ENCODE results near the gene TEAD1.
"Not testable (repeated sequence)": the region's sequence is repeated elsewhere in the genome, so short reads cannot be mapped to it uniquely, and the experiment has no call there.

Gene TEAD1

DNA sequence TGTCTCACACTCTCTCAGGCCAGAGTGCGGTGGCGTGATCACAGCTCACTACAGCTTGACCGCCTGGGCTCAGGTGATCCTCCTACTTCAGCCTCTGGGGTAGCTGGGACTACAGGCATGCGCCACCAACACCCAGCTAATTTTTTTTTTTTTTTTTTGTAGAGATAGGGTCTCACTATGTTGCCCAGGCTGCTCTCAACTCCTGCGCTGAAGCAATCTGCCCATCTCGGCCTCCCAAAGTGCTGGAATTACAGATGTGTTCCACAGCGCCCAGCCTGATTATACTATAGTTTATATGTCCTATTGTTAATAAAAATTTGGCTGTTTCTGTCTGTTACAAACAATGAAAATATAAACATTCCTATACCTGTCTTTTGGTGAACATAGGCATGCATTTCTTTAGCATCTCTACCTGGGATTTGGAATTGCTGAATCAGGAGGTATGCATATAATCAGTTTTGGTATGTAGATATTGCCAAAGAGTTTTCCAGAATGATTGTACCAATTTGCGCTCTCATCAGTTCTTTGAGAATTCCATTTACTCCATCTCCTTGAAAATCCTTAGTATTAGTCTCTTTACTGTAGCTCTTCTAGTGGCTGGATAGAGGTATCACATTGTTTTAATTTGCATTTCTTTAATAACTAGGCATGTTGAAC, 78.8 kb downstream of the TEAD1 start:
- H3K27me3 Mint-ChIP-seq, result peaks cover 32 to 33% of the 10 kb centered on the region in 2 donors
- ATAC-seq (replicated peaks) (no peak), DNase-seq (no peak)
- H3K9me3 Mint-ChIP-seq, result no peaks in the 10 kb centered on the region
- H3K4me3 Mint-ChIP-seq, result no peak overlapping the region
- no peak overlapping the region for H3K27ac Mint-ChIP-seq
- H3K4me1 Mint-ChIP-seq (ENCODE audit: low read depth in 2 of 2), result no peaks in the 10 kb centered on the region
- H3K36me3 Mint-ChIP-seq (ENCODE audit: insufficient read depth), result no peaks in the 10 kb centered on the region

DNA sequence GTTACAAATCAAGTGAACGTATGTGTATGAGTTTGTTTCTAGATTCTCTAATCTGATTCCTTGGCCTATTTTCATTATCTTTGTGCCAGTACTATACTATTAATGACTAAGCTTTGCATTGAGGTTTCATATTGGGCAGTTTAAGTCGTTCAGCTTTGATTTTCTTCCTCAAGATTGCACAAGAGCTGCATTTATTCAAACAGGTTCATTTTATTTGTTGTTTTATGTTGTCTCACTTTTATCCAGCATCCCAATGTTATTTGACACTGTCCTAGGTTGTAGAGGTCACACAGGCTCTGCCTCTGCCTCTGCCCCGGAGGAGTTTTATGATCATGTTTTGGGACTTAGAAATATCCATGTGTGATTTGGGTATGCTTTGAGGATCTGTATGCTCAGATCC, 79.8 kb downstream of the TEAD1 start:
- Mint-ChIP-seq H3K4me3 (no peak overlapping the region), H3K36me3 (ENCODE audit: insufficient read depth) (no peaks in the 10 kb centered on the region), H3K27ac (no peak overlapping the region), H3K4me1 (ENCODE audit: low read depth in 2 of 2) (no peaks in the 10 kb centered on the region), H3K9me3 (no peaks in the 10 kb centered on the region), H3K27me3 (peaks cover 23 to 27% of the 10 kb centered on the region in 2 donors)
- ATAC-seq (replicated peaks) (no peak), DNase-seq (no peak)

DNA sequence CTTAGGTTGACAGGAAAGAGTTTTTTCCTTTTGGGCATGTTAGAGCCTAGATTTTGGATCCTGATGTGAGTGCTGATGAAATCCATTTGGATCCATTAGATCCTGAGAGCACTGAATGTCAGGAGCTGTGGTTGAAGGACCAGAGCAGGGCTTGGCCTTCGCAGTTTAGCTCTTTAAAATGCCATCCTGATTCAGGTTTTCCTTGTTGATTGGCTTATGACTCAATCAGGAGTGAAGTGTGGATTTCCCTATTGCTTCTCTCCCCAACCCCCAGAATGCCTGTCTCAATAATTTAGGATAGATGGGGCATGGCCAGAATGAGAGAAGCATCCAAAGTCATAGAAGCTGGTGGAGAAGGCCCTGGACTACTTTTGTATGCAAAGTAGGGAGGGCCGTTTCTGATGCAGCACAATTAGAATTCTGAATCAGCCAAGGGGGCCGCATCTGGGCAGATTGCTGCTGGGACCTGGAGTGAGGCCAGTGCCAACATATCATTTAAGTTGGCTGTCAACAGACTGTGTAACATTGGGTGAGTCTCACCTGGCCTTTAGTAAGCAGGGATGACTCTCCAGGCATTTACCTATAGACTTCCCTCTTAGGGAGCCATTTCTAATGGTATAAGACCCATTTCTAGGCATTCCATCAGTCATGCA, 80.5 kb downstream of the TEAD1 start:
- no peak for ATAC-seq (replicated peaks)
- H3K27me3 Mint-ChIP-seq, result peaks cover 16 to 27% of the 10 kb centered on the region in 2 donors

DNA sequence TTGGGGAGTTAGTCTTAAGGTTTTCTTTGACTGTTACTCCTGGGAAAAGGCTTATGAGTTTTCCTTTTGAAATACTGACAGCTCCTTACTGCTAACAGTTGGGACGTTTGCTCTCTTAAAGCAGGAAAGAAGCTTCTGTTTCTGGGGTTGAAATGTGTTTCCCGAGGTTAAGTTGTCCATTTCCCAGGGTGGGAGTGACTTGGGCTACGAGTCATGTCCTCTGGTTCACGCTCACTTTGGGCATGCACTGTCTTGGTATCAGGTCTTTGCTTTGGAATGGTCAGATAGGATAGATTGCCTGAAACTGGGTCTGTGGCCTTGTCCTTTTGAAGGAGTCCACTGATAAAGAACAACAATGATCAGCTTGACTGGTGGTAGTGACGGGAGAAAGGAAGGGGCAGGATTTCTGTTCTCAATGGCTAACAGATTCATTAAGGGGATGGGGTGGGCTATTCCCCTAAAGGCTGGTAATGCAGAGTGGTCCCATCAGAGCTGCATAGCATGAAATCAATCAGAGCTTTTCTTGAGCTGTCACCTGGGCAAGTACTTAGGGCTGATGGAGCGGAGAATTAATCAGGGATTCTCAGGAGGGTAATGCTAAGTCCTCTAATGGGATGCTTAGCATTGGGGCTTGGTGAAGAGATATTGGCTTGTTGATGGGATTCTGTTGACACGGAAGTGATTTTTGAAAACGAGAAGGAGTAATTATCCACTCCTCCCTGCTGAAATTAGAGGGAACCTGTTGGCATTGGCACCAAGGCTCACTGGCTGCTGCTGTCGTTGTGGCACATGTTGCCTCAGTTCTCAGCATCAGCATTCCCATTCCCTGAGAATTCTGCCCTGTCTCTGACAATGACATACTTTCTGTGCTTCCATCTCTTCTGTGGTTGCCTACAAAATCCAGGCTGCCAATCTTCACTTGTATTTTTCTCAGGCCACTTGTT, 81.6 kb downstream of the TEAD1 start:
- Mint-ChIP-seq H3K36me3 (ENCODE audit: insufficient read depth) (no peaks in the 10 kb centered on the region), H3K27me3 (peaks cover 14 to 27% of the 10 kb centered on the region in 2 donors), H3K9me3 (no peaks in the 10 kb centered on the region), H3K4me1 (ENCODE audit: low read depth in 2 of 2) (no peaks in the 10 kb centered on the region), H3K27ac (no peak overlapping the region), H3K4me3 (no peak overlapping the region)
- ATAC-seq (replicated peaks) (no peak), DNase-seq (no peak)

More for the DNA sequence above, 80.5 kb downstream of the TEAD1 start:
- no peak for DNase-seq
- no peak overlapping the region for H3K27ac Mint-ChIP-seq
- H3K4me3 Mint-ChIP-seq, result no peak overlapping the region
- H3K36me3 Mint-ChIP-seq (ENCODE audit: insufficient read depth), result no peaks in the 10 kb centered on the region
- H3K9me3 Mint-ChIP-seq, result no peaks in the 10 kb centered on the region
- H3K4me1 Mint-ChIP-seq (ENCODE audit: low read depth in 2 of 2), result no peaks in the 10 kb centered on the region

DNA sequence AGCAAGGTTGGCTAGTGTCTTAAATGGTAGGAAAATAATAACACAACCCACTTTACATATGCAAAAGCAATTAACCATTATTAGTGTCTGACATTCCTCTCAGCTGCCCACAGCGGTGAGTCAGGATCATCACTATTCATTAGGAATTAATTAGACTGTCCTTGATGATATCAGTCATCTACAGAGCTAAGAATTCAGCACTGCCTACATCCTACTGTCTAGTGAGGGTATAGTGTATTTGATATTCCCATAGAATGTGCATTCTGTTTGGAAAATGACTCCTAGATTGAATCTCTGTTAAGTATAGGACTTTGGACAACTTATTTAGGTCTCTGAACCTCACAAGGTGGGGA, 82.2 kb downstream of the TEAD1 start:
- Mint-ChIP-seq H3K27me3 (peaks cover 21 to 30% of the 10 kb centered on the region in 2 donors), H3K4me1 (ENCODE audit: low read depth in 2 of 2) (no peaks in the 10 kb centered on the region), H3K9me3 (no peaks in the 10 kb centered on the region), H3K4me3 (no peak overlapping the region), H3K27ac (no peak overlapping the region), H3K36me3 (ENCODE audit: insufficient read depth) (no peaks in the 10 kb centered on the region)
- DNase-seq (no peak), ATAC-seq (replicated peaks) (no peak)

DNA sequence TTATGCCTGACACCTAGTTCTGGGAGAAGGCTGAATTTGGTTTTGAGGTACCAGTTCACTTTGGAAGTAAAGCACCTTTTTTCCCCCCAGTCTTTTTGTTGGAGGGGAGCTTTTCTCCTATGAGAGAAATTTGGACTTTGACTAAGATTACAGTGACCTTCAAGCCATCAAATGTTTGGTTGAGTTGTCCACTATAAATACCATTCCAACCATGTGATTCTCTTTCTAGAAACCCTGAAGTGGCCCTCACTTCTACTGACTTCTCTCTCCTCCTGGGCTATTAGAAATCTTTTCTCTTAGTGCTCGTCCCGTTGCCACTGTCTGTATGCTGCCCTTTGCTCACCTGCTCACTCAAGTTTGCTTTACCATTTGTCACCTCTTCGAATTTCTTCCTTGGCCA, 82.6 kb downstream of the TEAD1 start:
- Mint-ChIP-seq H3K4me3 (no peak overlapping the region), H3K27ac (no peak overlapping the region), H3K36me3 (ENCODE audit: insufficient read depth) (no peaks in the 10 kb centered on the region), H3K27me3 (peaks cover 25 to 34% of the 10 kb centered on the region in 2 donors), H3K9me3 (no peaks in the 10 kb centered on the region), H3K4me1 (ENCODE audit: low read depth in 2 of 2) (no peaks in the 10 kb centered on the region)
- ATAC-seq (replicated peaks), result no peak
- DNase-seq, result no peak

DNA sequence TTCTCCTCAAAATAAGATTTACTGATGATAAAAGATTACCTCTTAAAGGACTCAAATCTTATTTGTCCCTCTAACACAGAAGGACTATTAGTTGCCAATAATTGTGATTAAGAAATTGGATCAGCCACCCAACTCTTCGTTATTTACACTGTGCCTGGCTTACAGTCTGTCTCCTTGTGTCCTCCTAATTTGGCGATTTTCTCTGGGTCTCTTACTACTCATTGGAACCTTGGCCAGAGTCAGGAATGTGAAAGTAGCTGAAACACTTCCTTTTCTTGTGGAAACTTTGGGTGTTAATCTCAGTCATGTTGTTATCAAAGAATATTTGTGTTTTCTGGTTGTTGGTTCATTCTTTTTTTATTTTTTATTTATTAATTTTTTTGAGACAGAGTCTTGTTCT, 83.2 kb downstream of the TEAD1 start:
- Mint-ChIP-seq H3K4me1 (ENCODE audit: low read depth in 2 of 2) (no peaks in the 10 kb centered on the region), H3K36me3 (ENCODE audit: insufficient read depth) (no peaks in the 10 kb centered on the region), H3K27me3 (peaks cover 30 to 40% of the 10 kb centered on the region in 2 donors), H3K27ac (no peak overlapping the region), H3K9me3 (no peaks in the 10 kb centered on the region), H3K4me3 (no peak overlapping the region)
- no peak for ATAC-seq (replicated peaks)
- DNase-seq, result no peak

DNA sequence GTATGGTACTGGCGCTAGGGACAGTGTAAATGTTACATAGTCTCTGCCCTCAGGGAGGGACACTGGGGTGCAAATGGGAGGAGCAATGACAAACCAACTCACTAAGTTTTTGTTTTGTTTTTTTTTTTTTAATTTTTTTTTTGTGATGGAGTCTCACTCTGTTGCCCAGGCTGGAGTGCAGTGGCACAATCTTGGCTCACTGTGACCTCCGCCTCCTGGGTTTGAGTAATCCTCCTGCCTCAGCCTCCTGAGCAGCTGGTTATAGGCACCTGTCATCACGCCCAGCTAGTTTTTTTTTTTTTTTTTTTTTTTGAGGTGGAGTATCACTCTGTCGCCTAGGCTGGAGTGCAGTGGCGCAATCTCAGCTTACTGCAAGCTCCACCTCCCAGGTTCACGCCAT, 83.9 kb downstream of the TEAD1 start:
- H3K9me3 Mint-ChIP-seq; DNase-seq; H3K4me1 Mint-ChIP-seq (ENCODE audit: low read depth in 2 of 2); H3K27ac Mint-ChIP-seq; ATAC-seq (replicated peaks); H3K4me3 Mint-ChIP-seq; H3K36me3 Mint-ChIP-seq (ENCODE audit: insufficient read depth): not testable (repeated sequence)
- H3K27me3 Mint-ChIP-seq, result peaks cover 30 to 41% of the 10 kb centered on the region in 2 donors

DNA sequence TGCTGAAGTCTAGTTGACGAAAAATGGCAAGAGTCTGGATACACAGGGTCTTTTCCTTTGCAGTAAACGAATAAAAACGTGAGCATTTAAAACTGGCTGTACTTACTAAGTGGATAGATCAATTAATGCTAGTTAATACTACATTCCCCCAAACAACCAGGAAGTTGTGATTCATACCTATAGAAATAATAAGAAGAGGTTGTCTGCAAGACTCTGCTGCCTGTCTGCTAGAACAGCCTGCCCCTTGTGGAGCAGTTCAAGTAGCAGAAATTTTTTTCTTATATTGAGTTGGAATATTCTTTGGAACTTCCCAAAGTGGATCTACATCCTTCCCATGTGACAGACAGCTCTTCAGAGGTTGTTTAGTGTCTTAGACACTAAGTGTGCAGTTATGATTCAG, 86.8 kb downstream of the TEAD1 start:
- Mint-ChIP-seq H3K9me3 (no peaks in the 10 kb centered on the region), H3K27ac (no peak overlapping the region), H3K4me3 (no peak overlapping the region), H3K27me3 (peaks cover 32 to 59% of the 10 kb centered on the region in 2 donors), H3K36me3 (ENCODE audit: insufficient read depth) (no peaks in the 10 kb centered on the region), H3K4me1 (ENCODE audit: low read depth in 2 of 2) (no peaks in the 10 kb centered on the region)
- no peak for ATAC-seq (replicated peaks)
- no peak for DNase-seq

DNA sequence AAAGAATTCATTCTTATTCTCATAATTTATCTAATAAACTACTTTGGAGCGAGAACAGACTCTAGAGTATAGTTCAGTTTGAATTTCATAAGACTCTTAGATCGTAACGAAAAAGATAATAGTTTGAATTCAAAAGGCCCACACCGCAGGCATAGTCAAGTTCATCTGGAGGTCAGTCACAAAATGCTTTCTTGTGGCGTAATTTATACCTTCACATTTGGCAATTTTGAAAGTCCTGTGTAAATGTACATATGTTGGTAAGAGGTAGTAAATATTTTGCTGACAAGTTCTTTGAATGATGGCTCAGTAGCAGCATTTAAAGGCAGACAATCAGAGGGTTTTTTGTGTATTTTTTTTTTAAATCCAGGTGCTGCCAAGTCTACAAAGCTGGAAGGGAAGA, 88.1 kb downstream of the TEAD1 start:
- DNase-seq (no peak), ATAC-seq (replicated peaks) (no peak)
- Mint-ChIP-seq H3K9me3 (no peaks in the 10 kb centered on the region), H3K4me3 (no peak overlapping the region), H3K4me1 (ENCODE audit: low read depth in 2 of 2) (no peaks in the 10 kb centered on the region), H3K36me3 (ENCODE audit: insufficient read depth) (no peaks in the 10 kb centered on the region), H3K27me3 (peaks cover 28 to 66% of the 10 kb centered on the region in 2 donors), H3K27ac (no peak overlapping the region)

DNA sequence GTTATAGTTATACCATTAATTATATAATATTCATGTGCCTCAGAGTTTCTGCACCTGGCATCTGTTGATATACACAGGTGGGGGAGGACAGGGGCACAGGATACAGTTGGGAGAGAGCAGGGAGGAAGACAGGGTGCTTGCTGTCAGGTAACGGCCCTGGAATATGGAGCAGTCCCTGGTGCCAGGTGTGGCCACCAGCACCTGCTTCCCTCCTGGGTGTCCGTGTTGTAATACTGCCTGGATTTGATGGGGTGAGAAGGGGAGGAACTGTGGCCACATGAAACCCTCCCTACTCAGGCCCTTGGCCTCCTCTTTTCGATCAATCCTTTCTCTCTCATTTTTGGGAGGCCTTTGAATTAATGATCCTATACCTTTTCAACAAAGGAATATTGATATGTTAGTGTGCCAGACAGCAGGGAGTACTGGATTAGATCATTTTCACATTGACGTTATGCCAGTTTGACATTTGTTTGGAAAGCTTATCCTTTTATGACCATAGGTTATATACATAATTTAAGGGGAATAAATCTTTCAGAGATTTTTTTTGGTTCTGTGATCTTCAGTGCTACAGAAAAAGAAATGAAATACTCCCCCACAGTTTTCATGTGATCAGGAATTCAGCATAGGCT, 88.6 kb downstream of the TEAD1 start:
- peaks cover 33 to 72% of the 10 kb centered on the region in 2 donors for H3K27me3 Mint-ChIP-seq

DNA sequence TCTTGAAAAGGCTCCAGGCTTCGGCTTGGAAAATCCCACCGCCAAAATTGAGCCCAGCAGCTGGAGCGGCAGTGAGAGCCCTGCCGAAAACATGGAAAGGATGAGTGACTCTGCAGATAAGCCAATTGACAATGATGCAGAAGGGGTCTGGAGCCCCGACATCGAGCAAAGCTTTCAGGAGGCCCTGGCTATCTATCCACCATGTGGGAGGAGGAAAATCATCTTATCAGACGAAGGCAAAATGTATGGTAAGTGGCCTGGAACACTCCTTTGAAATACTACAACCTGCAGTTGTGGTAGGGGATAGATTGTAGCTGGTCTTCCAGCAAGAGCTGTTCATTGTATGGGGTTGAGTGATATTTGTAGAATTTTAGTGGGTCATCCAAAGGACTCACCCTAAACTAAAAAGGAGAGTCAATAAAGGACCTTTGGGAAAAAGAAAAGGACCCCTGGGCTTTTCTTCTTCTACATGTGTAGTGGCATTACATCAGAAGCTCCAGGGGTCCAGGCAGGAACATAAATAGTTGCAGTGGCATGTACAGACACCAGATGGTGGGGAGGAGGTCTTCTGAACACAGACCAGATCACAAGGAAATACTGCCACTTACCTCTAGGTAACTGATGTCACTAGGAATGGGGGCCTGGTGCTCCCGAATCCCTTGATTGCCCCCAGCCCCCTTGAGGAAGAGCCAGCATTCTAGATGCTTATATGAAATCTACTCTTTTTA, 90.1 kb downstream of the TEAD1 start:
- DNase-seq (no peak), ATAC-seq (replicated peaks) (no peak)
- Mint-ChIP-seq H3K36me3 (ENCODE audit: insufficient read depth) (no peaks in the 10 kb centered on the region), H3K4me1 (ENCODE audit: low read depth in 2 of 2) (no peaks in the 10 kb centered on the region), H3K9me3 (no peaks in the 10 kb centered on the region), H3K27ac (no peak overlapping the region), H3K4me3 (no peak overlapping the region), H3K27me3 (peaks cover 34 to 64% of the 10 kb centered on the region in 2 donors)

More for the DNA sequence above, 88.6 kb downstream of the TEAD1 start:
- H3K36me3 Mint-ChIP-seq (ENCODE audit: insufficient read depth), result no peaks in the 10 kb centered on the region
- H3K9me3 Mint-ChIP-seq, result no peaks in the 10 kb centered on the region
- H3K4me1 Mint-ChIP-seq (ENCODE audit: low read depth in 2 of 2), result no peaks in the 10 kb centered on the region
- H3K27ac Mint-ChIP-seq, result no peak overlapping the region
- no peak overlapping the region for H3K4me3 Mint-ChIP-seq
- no peak for DNase-seq
- no peak for ATAC-seq (replicated peaks)

DNA sequence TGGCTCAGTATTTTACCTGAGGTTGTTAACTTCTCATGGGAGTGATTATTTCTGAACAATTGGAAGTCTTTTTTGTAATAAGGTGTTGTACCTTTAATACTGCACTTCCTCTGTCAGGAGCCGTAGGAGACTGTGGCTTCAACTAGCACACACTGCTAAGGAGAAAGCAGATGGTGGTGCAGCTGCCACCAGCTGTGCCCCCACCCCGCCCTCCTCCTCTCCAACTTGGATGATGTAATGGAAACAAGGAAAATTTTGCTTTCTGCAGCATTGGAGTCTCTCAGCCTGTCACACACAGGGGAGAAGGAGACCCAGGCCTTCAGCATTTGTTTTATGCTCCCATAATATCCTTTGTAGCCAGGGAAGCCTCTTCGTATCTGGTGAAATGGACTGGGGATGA, 91.2 kb downstream of the TEAD1 start:
- no peak overlapping the region for H3K27ac Mint-ChIP-seq
- H3K4me1 Mint-ChIP-seq (ENCODE audit: low read depth in 2 of 2), result no peaks in the 10 kb centered on the region
- ATAC-seq (replicated peaks) (no peak), DNase-seq (no peak)
- H3K9me3 Mint-ChIP-seq, result no peaks in the 10 kb centered on the region
- no peaks in the 10 kb centered on the region for H3K36me3 Mint-ChIP-seq (ENCODE audit: insufficient read depth)
- H3K27me3 Mint-ChIP-seq, result peaks cover 34 to 53% of the 10 kb centered on the region in 2 donors
- H3K4me3 Mint-ChIP-seq, result no peak overlapping the region

Data from effector memory CD8-positive, alpha-beta T cell (primary cell).